HG03575 (cell line): ENCODE measurements around the gene PSTPIP2.
"Not testable (repeated sequence)": the region's sequence is repeated elsewhere in the genome, so short reads cannot be mapped to it uniquely, and the experiment has no call there.

Experiments used
- ATAC-seq: cut with Tn5 transposase; IDR thresholded peaks from one replicate; pipeline ENCODE4 v1.9.1; 2021; ENCODE audit not compliant: unreplicated experiment, insufficient number of reproducible peaks, low FRiP score; ENCODE audit errors: extremely low read depth

The PSTPIP2 gene, protein sequence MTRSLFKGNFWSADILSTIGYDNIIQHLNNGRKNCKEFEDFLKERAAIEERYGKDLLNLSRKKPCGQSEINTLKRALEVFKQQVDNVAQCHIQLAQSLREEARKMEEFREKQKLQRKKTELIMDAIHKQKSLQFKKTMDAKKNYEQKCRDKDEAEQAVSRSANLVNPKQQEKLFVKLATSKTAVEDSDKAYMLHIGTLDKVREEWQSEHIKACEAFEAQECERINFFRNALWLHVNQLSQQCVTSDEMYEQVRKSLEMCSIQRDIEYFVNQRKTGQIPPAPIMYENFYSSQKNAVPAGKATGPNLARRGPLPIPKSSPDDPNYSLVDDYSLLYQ

DNA sequence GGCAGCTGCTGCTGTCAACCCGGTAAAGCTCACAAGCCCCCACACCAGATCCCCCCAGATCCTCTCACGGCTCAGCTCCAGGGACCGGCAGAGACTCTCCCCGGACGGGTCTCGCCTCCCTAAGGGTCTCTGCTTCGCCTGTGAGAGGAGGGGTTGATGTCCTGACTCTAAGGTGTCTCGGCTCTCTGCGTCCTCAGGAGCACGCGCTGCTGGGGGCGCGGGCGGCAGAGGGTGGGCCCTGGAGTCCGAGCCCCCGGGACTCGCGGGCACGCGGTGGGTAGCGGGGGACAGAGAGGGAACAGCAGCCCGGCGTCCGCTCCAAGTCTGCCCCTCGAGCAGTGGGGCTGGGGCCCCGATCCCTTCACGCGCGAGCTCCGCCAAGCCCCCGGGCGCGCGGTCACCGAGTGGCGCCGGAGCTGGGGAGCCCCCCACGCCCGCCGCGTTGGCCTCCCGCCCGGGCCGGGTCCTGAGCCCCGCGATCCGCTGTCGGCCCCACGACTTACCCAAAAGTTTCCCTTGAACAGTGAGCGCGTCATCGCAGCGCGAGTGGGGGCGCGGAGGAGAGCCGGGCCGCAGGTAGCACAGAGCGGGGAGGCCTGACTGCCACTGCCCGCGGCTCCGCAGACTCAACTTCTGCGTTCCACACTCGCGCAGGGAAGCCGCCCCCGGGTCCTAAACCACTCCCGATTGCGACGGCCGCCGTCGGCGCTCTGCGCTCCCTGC lies at the start of gene PSTPIP2:
Gene PSTPIP2, minus strand, starts transcription at position 608 of the 723 bp plus-strand sequence. Its CDS starts 72 bp downstream, at position 536.
- ATAC-seq = no peak

DNA sequence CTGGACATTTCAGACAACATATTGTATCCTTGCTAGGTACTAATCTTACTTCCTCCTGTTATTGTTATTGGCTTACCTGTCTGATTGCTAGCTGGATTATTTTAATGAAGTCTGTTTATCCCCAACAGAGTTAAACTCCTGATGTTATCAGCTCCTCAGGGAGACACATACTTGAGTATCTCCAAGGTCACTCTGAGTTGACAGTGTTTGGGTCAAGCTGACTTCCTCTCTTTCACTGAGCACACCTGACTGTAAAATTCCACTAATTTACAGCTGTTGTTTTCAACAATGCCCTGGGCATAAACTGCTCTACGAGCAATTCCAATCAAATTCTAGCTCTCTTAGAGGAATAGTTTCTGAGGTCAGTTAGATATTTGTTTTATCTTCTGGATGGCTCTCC lies 41.7 kb upstream of the PSTPIP2 start:
- no peak for ATAC-seq

DNA sequence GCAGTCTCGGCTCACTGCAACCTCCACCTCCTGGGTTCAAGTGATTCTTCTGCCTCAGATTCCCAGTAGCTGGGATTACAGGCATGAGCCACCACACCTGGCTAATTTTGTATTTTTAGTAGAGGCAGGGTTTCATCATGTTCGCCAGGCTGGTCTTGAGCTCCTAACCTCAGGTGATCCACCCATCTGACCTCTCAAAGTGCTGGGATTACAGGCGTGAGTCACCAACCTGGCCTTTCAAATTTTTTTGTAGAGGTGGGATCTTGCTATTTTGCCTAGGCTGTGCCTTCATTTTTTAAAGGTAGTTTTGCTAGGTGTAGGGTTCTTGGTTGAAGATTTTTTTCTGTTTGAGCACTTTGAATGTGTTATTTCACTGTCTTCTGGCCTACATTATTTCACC lies 38.3 kb upstream of the PSTPIP2 start:
- ATAC-seq = no peak

DNA sequence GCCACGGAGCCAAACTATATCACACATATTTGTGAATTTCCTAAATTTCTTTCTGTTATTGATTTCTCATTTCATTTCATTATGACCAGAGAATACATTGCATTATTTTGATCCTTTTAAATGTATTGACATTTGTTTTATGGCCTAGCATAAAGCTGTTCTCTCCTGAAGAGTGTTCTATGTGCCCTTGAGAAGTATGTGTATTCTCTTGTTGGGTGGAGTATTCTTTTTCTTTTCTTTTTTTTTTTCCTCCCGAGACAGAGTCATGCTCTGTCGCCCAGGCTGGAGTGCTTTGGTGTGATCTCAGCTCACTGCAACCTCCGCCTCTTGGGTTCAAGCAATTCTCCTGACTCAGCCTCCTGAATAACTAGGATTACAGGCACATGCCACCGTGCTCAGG lies 37.3 kb upstream of the PSTPIP2 start:
- no peak for ATAC-seq

DNA sequence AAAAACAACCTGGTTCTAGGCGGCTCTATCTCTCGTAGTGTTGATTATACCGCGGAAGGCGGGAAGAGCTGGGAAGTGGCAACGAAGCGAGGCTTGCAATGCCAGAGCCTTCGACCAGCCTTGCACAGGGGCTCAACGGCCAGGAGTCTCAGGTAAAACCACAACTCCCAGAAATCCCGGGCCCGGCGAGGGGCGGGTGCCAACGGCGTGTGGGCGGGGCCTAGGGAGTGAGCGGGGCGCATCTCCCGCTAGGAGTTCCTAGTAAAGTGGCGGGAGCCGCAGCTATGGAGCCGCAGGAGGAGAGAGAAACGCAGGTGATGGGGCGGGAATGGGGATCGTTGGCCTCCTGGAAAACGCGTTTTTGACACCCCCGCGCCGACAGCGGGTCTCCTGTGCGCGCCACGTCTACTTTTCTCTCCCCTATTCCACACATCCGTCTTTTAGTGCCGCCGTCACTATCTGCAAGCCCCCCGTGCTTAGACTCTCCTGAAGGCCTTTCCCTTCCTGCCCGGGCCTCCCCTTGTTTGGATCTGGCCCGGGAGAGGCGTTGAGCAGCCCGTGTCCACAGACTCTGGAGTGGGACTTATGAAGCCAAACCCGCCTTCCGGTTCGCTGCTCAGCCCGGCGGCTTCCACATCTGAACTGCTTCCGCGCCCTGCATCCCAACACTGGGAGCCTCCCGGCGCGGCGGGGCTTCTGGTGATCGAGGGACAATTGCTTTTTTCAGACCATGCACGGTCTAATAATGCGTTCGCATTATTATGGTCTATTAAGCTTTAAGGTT lies 32.3 kb upstream of the PSTPIP2 start, which contains the start of gene HAUS1:
Gene HAUS1, plus strand, starts transcription at position 258 of the 784 bp plus-strand sequence. Its CDS starts 27 bp downstream, at position 285.
- no peak for ATAC-seq

DNA sequence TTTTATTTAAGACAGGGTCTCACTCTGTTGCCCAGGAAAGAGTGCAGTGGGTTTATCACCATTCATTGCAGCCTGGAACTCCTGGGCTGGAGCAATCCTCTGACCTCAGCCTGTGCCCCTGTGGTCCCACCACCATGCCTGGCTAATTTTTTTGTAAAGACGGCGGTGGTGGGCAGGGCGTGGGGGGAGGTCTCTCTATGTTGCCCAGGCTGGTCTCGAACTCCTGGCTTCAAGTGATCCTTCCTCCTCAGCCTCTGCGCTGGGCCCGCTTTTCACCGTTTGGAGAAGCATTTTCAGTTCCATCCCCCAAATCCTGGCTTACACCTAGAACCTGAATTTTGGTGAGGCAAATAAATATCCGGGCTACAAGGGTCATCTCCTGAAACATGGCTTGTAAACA lies 27.4 kb upstream of the PSTPIP2 start:
- ATAC-seq = no peak

DNA sequence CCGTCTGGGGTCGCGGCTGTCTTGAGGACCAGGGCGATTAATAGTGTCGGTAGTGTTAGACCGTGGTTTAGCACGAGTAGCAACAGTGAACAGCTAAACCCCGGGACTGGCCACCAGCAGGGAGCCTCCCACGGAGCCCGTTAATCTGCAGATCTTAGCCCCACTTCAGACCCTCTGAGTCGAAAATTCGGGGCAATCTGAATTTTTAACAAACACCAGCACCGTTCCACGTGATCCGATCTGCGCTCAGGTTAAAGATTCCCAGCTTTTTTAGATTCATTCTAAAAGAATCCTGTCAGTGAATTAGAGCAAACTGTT lies 26.5 kb upstream of the PSTPIP2 start:
- ATAC-seq = no peak

DNA sequence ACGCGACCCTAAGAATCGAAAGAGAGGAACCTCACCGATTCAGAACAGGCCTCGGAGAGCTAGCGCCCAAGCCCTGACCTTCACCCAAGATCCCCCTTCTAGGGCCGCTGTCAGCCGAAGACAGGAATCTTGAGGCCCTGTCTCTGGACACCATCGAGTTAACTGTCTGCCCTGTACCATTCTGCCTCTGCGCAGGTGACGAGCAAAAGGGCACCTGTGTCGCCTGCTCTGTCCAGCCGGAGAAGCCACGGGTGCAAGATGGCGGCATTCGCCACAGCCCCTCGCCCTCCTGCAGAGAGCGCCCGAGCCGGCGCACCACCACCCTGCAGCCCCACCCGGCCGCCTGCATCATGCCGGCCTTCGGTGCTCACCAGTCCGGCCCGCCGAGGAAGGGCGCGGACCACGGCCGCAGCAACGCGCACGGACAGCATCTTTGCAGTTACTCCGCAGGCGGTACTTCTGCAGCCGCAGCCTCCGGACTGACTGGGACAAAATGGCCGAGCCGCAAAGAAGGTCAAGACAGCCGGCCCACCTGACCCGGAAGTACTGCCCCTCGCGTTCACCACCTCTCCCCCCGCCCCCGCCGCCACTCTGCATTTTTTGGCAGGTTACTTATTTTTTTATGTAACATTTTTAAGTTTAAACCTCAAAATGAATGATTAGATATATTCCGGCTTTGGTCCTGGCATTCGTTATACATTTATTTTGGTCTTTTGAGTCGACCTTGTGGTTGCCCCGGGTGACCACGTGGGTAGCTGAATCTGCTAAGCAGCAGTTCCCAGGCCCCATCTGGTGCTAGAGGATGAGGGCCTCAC lies 25.9 kb upstream of the PSTPIP2 start, which contains the start of gene ATP5F1A:
Gene ATP5F1A, minus strand, starts transcription at position 496 of the 815 bp plus-strand sequence. Its CDS starts 65 bp downstream, at position 431.
- peak; percentile 42 for ATAC-seq

DNA sequence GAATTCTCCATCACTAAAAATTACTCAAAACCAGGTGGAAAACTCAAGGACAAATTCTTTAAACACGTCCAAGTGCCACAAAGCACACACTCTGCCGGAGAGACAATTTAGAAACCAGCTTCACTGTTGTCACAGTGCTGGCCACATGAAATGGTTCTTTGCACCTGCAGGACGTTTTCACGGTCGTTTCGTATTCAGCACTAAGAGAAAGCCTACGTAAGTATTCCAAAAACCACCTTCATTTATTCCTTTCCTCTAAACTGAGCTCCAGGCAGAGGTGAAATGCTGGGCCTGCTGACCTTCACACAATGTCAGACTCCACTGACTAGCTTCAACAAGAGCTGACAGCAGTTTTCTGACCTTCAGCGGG lies 25.4 kb upstream of the PSTPIP2 start:
- ATAC-seq = peak; percentile 4

DNA sequence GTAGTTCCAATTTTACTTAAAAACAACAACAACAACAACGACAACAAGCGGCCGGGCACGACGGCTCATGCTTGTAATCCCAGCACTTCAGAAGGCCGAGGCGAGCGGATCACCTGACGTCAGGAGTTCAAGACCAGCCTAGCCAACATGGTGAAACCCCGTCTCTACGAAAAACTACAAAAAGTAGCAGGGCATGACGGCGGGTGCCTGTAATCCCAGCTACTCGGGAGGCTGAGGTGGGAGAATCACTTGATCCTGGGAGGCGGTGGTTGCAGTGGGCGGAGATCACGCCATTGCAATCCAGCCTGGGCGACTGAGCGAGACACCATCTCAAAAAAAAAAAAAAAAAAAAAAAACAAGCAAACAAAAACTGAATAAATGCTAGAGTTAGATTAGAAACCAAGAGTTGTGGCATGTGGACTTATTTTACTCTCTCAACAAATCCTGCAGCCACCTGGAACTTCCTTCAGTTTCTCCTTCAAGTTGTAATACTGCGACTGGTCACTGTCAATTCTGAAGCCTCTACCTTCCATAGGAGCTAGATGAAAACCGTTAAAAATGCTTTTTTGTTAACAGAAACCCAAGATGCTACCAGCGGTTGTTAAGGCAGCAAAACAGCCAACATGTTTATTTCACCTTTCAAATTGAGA lies 24.7 kb upstream of the PSTPIP2 start:
- no peak for ATAC-seq

DNA sequence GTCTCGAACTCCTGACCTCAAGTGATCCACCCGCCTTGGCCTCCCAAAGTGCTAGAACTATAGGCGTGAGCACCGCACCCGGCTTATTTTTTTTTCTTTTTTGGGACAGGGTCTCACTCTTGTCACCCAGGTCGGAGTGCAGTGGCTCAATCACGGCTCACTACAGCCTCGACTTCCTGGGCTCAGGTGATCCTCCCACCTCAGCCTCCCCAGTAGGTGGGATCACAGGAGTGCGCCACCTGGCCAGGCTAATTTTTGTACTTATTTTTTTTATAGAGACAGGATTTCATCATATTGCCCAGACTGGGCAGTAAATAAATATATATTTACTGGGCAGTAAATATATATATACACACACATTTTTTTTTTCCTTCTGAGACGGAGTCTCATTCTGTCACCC lies 23.5 kb upstream of the PSTPIP2 start:
- no peak for ATAC-seq

DNA sequence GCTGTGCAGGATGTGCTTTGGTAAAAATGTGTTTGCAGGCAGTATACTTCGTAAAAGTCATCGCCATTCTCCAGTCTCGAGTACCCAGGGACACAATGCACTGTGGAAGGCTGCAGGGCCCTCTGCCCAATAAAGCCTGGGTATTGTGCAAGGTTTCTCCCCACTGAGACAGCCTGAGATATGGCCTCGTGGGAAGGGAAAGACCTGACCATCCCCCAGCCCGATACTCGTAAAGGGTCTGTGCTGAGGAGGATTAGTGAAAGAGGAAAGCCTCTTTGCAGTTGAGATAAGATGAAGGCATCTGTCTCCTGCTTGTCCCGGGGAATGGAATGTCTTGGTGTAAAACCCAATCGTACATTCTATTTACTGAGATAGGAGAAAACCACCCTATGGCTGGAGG lies 16.4 kb upstream of the PSTPIP2 start:
- ATAC-seq = not testable (repeated sequence)

DNA sequence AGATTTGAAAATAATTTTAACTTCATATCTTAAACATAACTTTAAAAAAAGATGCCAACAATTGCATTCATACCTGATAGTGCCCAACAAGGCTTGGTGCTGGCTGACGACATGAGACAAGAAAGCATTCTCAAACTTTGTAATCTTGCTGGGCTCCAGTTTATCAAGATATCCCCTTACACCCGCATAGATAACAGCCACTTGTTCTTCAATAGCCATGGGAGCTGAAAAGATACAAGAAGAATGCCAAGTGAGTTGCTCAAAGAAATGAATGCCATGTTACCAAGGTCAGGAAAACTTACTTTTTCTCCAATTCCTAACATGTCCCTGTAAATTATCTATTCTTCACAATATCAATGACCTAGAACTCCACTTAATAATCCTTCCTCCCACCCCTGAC lies 12.4 kb upstream of the PSTPIP2 start:
- no peak for ATAC-seq

DNA sequence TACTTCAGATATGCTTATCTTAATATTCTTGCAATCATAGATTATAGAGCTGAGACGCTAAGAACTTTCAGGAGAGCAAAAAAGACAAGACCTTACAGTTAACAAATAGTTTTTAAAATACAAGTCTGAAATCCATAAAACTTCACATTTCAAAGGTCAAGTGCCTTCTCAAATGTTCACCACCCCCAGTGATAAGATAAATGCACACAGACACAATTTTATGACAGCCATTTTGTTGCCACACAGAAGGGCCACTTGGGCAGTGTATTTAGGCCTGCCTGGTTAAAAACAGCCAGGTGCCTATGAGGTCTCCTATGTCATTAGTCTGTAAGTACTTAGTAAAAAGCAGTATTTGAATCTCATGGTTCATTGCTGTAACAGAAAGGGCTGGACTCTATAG lies 8.1 kb upstream of the PSTPIP2 start:
- ATAC-seq = no peak

DNA sequence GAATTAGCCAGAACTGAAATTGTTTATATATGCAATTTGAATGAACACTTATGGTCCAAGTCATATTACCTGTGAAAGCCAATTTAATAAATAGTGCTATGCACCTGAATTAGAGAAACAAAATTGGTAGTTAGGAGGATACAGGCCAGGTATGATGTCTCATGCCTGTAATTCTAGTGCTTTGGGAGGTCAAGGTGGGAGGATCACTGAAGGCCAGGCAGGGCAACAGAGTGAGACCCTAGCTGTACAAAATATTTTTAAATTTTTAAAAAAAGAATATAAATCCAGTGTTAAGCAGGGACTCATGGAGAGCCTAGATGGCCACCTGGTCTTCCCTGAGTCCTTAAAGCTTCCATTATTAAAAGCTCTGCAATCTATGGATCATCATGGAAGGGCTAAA lies 7.3 kb upstream of the PSTPIP2 start:
- no peak for ATAC-seq

DNA sequence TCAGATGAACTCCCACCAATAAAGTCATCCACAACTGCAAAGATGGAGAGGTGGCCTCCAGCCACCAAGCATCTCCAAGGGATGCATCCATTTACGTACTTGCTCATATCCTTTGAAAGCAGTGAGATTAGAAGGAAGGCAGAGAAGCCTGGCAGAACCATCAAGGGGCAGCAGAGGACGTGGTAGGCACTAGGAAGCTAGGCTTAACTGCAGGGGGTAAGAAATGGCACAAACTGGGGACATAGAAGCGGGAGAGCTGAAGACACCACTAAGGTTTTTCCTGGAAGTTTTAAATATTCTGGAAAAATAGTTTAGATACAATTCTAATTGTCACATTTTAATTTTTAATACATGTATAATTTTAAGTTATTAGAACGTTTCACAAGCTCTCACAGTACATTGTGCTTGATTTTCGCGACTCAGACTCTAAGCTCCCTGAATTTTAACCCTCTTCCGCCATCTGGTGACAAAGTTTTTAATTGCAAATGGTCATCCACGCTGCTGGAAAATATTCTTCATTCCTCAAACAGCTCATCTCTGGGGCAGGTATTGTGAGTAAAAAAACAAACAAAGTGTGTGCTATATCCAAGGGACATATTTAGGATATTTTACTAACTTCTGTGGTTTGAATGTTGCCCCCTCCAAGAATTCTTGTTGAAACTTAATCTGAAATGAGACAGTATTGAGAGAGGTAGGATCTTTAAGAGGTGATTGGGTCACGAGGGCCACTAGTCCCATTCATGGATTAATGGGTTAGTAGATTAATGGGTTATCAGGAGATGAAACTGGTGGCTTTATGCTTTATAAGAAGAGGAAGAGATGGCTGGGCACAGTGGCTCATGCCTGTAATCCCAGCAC lies 1.6 kb upstream of the PSTPIP2 start:
- ATAC-seq = no peak

DNA sequence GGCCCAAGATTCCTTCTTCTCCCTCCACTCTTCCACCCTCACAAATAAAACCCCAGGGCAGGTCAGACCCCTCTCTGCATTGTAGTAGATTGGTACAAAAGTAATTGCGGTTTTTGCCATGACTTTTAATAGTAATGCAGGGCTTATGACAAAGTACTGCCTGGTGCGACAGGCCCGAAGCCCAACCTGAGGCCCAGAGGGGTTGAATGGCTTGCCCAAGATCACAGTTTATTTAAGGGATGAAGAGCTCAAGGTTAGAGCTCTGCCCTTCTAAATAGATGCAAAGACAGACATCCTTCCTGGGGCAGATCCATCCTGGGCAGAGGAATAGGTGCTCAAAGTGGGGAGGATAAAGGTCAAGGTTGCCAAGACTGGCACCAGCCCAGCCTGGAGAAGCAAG lies 899 bp upstream of the PSTPIP2 start:
- no peak for ATAC-seq
